NT2/D1 (cell line): ENCODE results near the gene SPIB.

Experiments
- DNase-seq: peaks from one replicate; pipeline ENCODE4 v3.0.0-alpha.2; 2011; ENCODE audit warnings: low read depth, low spot score
- H3K27me3 ChIP-seq: 2 replicates; pipeline ENCODE4 v1.6.0; 2011; ENCODE audit warnings: mild to moderate bottlenecking; ENCODE audit not compliant: insufficient read length, insufficient read depth
- H3K36me3 ChIP-seq: 2 replicates; pipeline ENCODE4 v1.6.1; 2011; ENCODE audit warnings: mild to moderate bottlenecking, low read length, mixed read lengths; ENCODE audit not compliant: insufficient read depth, insufficient read length
- H3K4me1 ChIP-seq: 2 replicates; pipeline ENCODE4 v1.5.1; 2011; ENCODE audit not compliant: insufficient read depth, insufficient read length
- H3K4me3 ChIP-seq: 2 replicates; pipeline ENCODE4 v1.5.1; 2011; ENCODE audit warnings: low read depth; ENCODE audit not compliant: insufficient read length
- H3K9ac ChIP-seq: 2 replicates; pipeline ENCODE4 v1.6.0; 2011; ENCODE audit warnings: low read depth; ENCODE audit not compliant: insufficient read length
- H3K9me3 ChIP-seq: 2 replicates; pipeline ENCODE4 v1.5.1; 2011; ENCODE audit warnings: mild to moderate bottlenecking, low read length; ENCODE audit not compliant: insufficient read depth
- SUZ12 ChIP-seq: IDR thresholded peaks from 2 replicates; pipeline ENCODE4 v1.6.1; 2011; ENCODE audit not compliant: insufficient read length, insufficient read depth; ENCODE audit errors: extremely low read depth
- YY1 ChIP-seq: IDR thresholded peaks from 2 replicates; pipeline ENCODE4 v1.6.1; 2011; ENCODE audit not compliant: insufficient read length, insufficient read depth
- ZNF274 ChIP-seq: IDR thresholded peaks from 2 replicates; pipeline ENCODE4 v1.6.1; 2011; ENCODE audit warnings: mild to moderate bottlenecking, low read depth, low read length

Gene SPIB

GRCh38 chr19:50423279-50424113, 4.8 kb downstream of the SPIB start:
- TF ChIP-seq SUZ12 (no peak), YY1 (no peak), ZNF274 (no peak)
- H3K36me3 ChIP-seq = no peaks in the 10 kb centered on the region
- H3K27me3 ChIP-seq = no peaks in the 10 kb centered on the region
- H3K9ac ChIP-seq = no peak overlapping the region
- no peak for DNase-seq
- H3K4me1 ChIP-seq = peaks cover 3% of the 10 kb centered on the region
- no peaks in the 10 kb centered on the region for H3K9me3 ChIP-seq
- H3K4me3 ChIP-seq = no peak overlapping the region

GRCh38 chr19:50425581-50425980, 6.8 kb downstream of the SPIB start:
- no peak for DNase-seq
- Histone ChIP-seq H3K36me3 (no peaks in the 10 kb centered on the region), H3K9ac (no peak overlapping the region), H3K9me3 (no peaks in the 10 kb centered on the region), H3K27me3 (no peaks in the 10 kb centered on the region), H3K4me3 (no peak overlapping the region), H3K4me1 (no peaks in the 10 kb centered on the region)
- no peak for TF ChIP-seq SUZ12
- no peak for TF ChIP-seq YY1
- TF ChIP-seq ZNF274 = no peak

DNA sequence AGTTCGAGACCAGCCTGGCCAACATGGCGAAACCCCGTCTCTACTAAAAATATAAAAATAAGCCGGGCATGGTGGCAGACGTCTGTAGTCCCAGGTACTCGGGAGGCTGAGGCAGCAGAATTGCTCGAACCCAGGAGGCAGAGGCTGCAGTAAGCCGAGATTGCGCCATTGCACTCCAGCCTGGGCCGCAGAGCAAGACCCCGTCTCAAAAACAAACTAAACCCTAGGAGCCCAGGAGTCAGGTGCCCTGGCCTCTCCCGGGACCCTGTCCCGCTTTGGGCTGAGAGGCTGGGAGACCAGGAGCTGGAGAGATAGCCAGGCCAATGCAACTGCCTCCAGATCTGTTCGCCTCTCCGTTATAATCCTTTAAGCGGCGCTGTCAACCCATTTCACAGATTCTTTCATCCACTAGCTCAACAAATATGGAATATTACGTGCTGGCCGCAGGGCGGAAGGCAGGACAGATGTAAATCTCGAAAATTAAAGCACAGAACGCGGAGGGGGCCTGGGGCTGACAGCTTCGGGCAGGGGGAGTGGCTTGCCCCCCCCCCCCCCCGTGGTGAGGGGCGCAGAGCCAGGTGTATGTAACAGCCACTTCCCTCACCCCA, 8.7 kb downstream of the SPIB start:
- H3K4me1 ChIP-seq = no peaks in the 10 kb centered on the region
- H3K36me3 ChIP-seq = no peaks in the 10 kb centered on the region
- no peaks in the 10 kb centered on the region for H3K9me3 ChIP-seq
- H3K9ac ChIP-seq = no peak overlapping the region
- TF ChIP-seq ZNF274 (no peak), SUZ12 (no peak), YY1 (no peak)
- DNase-seq = no peak
- no peaks in the 10 kb centered on the region for H3K27me3 ChIP-seq
- no peak overlapping the region for H3K4me3 ChIP-seq

DNA sequence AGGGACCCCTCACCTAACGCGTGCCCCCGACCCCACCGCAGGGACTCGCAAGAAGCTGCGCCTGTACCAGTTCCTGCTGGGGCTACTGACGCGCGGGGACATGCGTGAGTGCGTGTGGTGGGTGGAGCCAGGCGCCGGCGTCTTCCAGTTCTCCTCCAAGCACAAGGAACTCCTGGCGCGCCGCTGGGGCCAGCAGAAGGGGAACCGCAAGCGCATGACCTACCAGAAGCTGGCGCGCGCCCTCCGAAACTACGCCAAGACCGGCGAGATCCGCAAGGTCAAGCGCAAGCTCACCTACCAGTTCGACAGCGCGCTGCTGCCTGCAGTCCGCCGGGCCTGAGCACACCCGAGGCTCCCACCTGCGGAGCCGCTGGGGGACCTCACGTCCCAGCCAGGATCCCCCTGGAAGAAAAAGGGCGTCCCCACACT, 9.3 kb downstream of the SPIB start:
- TF ChIP-seq YY1 (no peak), SUZ12 (no peak), ZNF274 (no peak)
- Histone ChIP-seq H3K9ac (no peak overlapping the region), H3K27me3 (no peaks in the 10 kb centered on the region), H3K9me3 (no peaks in the 10 kb centered on the region), H3K4me3 (no peak overlapping the region), H3K4me1 (no peaks in the 10 kb centered on the region), H3K36me3 (no peaks in the 10 kb centered on the region)
- DNase-seq = no peak

GRCh38 chr19:50428772-50429463, 10.2 kb downstream of the SPIB start:
- H3K36me3 ChIP-seq = no peaks in the 10 kb centered on the region
- no peaks in the 10 kb centered on the region for H3K9me3 ChIP-seq
- H3K4me1 ChIP-seq = no peaks in the 10 kb centered on the region
- no peak overlapping the region for H3K9ac ChIP-seq
- TF ChIP-seq YY1 (no peak), SUZ12 (no peak), ZNF274 (no peak)
- H3K4me3 ChIP-seq = no peak overlapping the region
- no peak for DNase-seq
- no peaks in the 10 kb centered on the region for H3K27me3 ChIP-seq

- peaks cover 5% of the 10 kb centered on the region for H3K4me1 ChIP-seq
- peak overlapping the region; percentile 45 for H3K4me3 ChIP-seq
- H3K9me3 ChIP-seq = no peaks in the 10 kb centered on the region
- no peak for DNase-seq
- H3K27me3 ChIP-seq = no peaks in the 10 kb centered on the region
- H3K36me3 ChIP-seq = no peaks in the 10 kb centered on the region
- H3K9ac ChIP-seq = peak overlapping the region; percentile 56
- TF ChIP-seq YY1 = no peak
- TF ChIP-seq ZNF274 = no peak
- no peak for TF ChIP-seq SUZ12
Observed at GRCh38 chr19:50430888-50431342, 12.2 kb downstream of the SPIB start.
